Measurements from ENCODE around the gene TMPRSS4.

TMPRSS4 gene

DNA sequence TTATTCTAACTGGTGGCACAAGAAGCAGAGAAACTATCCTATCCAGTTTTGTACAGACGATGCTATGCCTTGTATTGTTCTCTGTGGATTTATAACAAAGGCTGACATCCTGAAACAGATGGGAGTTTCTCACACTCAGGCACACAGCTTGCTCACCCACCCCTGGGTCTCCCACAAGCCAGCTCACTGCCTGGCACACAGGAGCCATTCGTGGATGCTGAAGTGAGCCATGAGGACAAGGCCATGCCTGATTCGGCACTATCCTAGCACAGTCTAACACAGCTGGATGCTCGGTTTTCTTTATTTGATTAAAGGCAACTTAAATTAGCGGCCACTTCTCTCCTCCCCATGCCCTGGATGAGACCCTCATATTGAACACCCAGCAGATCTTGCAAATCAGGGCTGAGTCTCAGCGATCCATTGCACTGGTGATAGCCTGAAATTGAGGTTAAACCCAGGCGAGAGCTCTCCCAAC, 25.7 kb upstream of the TMPRSS4 start:
- TF ChIP-seq, protein P1, sequence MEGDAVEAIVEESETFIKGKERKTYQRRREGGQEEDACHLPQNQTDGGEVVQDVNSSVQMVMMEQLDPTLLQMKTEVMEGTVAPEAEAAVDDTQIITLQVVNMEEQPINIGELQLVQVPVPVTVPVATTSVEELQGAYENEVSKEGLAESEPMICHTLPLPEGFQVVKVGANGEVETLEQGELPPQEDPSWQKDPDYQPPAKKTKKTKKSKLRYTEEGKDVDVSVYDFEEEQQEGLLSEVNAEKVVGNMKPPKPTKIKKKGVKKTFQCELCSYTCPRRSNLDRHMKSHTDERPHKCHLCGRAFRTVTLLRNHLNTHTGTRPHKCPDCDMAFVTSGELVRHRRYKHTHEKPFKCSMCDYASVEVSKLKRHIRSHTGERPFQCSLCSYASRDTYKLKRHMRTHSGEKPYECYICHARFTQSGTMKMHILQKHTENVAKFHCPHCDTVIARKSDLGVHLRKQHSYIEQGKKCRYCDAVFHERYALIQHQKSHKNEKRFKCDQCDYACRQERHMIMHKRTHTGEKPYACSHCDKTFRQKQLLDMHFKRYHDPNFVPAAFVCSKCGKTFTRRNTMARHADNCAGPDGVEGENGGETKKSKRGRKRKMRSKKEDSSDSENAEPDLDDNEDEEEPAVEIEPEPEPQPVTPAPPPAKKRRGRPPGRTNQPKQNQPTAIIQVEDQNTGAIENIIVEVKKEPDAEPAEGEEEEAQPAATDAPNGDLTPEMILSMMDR (conservative IDR thresholded peaks at IDR 0.05; ENCODE audit: low read length), result no peak
- H3K4me3 ChIP-seq (ENCODE audit: low read length), result no peak overlapping the region
- DNase-seq (ENCODE audit: low read depth), result no peak

DNA sequence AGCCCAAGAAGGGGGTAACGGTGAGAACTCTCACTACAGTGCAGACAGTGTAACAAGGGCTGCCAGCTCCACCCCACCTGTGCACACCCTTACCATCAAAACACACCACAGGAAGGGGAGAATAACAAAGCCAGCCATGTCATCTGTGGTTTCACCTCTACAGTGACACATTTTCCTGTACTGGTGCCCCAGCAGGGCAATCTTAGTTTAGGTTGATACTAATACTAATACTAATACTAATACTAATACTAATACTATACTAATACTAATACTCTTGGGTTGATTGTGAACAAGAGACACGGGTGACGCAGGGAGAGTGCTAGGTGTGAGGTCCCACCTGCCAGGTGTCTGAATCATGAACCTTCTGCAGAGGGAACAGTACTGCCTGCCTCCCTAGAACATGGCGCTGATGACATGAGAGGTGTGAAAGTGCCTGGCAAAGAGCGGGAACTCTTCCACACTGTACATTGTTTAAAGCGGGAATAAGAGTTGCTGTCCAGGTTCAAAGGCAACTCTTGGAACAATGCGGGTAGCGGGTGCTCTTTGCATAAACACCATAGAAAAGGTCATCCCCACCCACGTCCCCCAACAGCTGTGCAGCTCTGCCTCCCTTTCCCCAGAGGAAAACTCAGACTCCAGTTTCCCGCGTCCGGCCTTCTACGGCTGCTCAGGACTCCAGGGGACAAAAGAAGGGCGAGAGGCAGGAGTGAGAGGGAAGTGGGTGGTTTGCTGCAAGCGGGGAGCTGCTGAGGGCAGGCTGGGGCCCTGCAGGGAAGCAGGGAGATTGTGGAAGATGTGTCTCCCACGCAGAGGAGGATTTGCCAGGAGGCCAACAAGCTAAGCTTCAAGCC, 25.0 kb upstream of the TMPRSS4 start:
- no peak overlapping the region for H3K4me3 ChIP-seq (ENCODE audit: low read length)
- no peak for DNase-seq (ENCODE audit: low read depth)
- TF ChIP-seq, protein P1 (conservative IDR thresholded peaks at IDR 0.05; ENCODE audit: low read length), result no peak

DNA sequence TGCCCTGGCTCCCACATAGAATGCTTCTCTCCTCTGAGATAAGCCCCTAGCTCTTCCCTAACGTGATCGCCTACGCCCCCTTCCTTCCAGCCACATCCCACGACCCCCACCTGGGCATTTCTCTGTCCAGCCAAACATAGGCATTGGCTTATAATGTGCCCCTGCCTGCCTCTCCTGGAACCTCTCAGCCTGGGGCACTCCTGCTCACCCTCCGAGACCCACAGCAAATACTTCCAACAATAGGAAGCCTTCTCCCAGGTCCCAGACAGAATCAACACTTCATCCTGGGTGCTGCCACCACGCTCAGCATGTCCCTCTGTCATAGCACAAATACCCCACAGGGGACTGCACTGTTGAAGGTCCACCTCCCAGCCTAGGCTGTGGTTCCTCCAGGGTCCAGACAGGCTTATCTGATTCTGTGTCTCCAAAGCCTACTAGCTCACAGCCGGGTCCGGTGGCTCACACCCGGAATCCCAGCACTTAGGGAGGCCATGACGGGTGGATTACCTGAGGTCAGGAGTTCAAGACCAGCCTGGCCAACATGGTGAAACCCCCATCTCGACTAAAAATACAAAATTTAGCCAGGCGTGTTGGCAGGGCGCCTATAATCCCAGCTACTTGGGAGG, 24.2 kb upstream of the TMPRSS4 start:
- TF ChIP-seq, protein P1 (conservative IDR thresholded peaks at IDR 0.05; ENCODE audit: low read length), result no peak
- DNase-seq (ENCODE audit: low read depth), result no peak
- no peak overlapping the region for H3K4me3 ChIP-seq (ENCODE audit: low read length)

DNA sequence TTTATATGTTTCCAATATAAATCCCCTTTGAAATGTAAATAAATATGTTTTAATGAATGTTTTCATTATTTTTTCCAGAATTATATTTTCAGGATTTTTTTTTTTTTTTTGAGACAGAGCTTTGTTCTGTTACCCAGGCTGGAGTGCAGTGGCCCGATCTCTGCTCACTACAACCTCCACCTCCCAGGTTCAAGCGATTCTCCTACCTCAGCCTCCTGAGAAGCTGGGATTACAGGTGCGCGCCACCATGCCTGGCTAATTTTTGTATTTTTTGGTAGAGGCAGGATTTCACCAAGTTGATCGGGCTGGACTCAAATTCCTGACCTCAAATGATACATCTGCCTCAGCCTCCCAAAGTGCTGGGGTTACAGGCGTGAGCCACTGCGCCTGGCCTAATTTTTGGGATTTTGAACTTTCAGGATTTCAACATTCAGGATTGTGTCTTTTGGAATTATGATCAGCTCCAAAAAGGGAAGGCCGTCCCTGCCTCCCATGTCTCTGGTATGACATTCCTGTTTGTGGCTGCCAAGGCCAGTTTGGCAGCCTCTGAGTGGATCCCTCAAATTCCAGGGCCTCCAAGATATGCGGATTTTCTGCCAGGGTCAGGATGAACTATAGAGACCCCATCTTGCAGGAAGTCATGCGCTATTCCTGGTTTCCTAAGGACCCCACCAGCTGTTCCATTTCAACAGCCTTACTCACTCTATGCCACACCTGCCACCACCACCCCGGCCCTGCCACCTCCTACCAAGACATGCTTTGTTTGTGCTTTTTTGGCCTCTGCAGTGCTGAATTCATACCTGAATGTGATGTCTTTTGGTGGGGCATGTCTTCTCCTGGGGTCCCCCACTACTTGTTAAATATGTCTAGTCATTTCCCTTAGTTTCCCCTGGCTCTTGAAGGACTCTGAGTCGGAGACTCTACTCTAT, 21.9 kb upstream of the TMPRSS4 start:
- TF ChIP-seq, protein P1 (conservative IDR thresholded peaks at IDR 0.05; ENCODE audit: low read length), result no peak

DNA sequence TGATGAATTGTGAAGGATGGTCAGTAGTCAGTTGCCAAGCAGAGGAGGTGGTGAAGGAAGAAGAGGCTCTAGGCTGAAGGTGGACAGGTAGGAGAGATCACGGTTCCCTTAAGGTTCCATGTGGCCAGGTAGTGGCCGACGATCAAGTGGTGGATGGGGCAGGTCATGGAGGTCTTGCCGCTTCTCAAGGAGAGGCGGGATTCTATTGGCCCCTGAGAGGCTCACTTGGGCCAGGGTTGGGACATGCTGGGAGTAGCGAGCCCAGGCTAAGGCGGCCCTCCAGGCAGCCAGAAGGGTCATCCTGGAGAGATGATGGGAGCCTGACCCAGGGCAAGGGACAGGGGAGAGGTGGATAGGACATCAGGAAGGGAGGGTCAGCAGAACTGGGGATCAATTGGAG, 20.9 kb upstream of the TMPRSS4 start:
- no peak for DNase-seq (ENCODE audit: low read depth)
- H3K4me3 ChIP-seq (ENCODE audit: low read length), result no peak overlapping the region
- TF ChIP-seq, protein P1 (conservative IDR thresholded peaks at IDR 0.05; ENCODE audit: low read length), result no peak

More for the DNA sequence above, 21.9 kb upstream of the TMPRSS4 start:
- no peak overlapping the region for H3K4me3 ChIP-seq (ENCODE audit: low read length)
- DNase-seq (ENCODE audit: low read depth), result no peak

DNA sequence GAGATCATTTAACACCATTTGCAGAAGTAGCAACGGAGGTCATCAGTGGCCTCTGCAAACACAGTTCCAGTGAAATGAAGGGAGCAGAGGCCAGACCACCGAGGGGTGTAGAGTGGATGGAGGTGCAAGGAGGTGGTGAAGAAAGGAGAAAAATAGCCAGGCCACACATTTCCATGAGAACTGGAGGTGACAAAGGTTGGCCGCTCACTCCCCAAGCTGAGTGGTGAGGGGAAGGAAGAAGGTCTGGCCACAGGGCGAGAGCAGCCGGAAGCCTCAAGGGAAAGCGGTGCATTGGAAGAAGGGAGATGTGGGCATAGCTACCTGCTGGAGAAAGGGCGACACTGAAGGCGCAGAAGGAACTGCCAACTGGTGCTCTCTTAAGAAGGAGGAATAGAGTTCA, 20.1 kb upstream of the TMPRSS4 start:
- TF ChIP-seq, protein P1 (conservative IDR thresholded peaks at IDR 0.05; ENCODE audit: low read length), result no peak
- DNase-seq (ENCODE audit: low read depth), result no peak
- no peak overlapping the region for H3K4me3 ChIP-seq (ENCODE audit: low read length)
